Left ventricle myocardium inferior (tissue), 1 donor: ENCODE measurements around the gene CD84. TPM values are rescaled to one million over a fixed set of nuclear protein-coding genes. Genes with fewer than 3 reads are reported as not detected.

ENCODE experiments used
- DNase-seq: peaks from one replicate; pipeline ENCODE4 v3.0.0-alpha.2; 2020
- H3K27ac ChIP-seq: fragments of 200-600 bp; replicated peaks from 2 replicates; pipeline ENCODE4 v1.8.0; 2021
- H3K27me3 ChIP-seq: fragments of 200-600 bp; 2 replicates; pipeline ENCODE4 v1.8.0; 2021; ENCODE audit warnings: low read depth
- H3K36me3 ChIP-seq: fragments of 200-600 bp; 2 replicates; pipeline ENCODE4 v1.8.0; 2021
- H3K4me1 ChIP-seq: fragments of 200-600 bp; 2 replicates; pipeline ENCODE4 v1.8.0; 2021
- H3K4me3 ChIP-seq: fragments of 200-600 bp; 2 replicates; pipeline ENCODE4 v1.8.0; 2021; ENCODE audit warnings: mild to moderate bottlenecking, moderate library complexity
- H3K9me3 ChIP-seq: fragments of 200-600 bp; replicated peaks from 2 replicates; pipeline ENCODE4 v1.8.0; 2021
- intact Hi-C: fragments of 100-400 bp; cut with micrococcal nuclease; formaldehyde crosslinking; loops from one replicate; pipeline ENCODE4 v1.11.0; 2022
- total RNA-seq: library from RNA; stranded (reverse); fragmentation: NEBNext Ultra II Directional; extraction: Animal tissue kit (Norgen Biotek cat#: 25700); gene quantifications from one replicate; pipeline ENCODE4 v1.2.1, GENCODE V29; 2021
- TF ChIP-seq, protein P1 (sequence below): fragments of 200-600 bp; IDR thresholded peaks from 2 replicates; pipeline ENCODE4 v1.8.0; 2021; ENCODE audit warnings: antibody characterized with exemption, mild to moderate bottlenecking, borderline replicate concordance
- donor health status: DM: no; HTN: yes; CAD: no; lungs with severe emphysema.

The CD84 gene
- total RNA-seq, 1 donor from 2014 or later: 3.6 TPM

DNA sequence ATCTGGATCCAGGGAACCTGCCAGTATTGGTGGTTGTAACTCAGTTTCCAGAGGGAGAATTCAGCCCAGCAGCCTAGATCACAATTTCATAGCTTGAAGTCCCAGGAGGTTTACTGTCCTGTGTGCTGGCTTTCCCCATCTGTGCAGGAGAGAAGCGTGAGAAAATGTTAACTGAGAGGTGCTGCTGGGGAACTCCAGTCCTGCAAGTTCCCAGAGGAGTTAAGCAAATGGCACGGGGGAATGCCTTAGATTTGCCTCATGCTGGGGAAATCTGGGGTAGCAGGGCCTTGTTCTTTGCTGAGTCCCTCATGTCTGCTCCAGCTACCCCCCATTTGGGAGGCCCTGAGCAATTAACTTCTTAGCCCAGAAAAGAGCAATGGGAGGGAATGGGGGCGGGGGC lies 31.1 kb downstream of the CD84 start:
- TF ChIP-seq, protein P1, sequence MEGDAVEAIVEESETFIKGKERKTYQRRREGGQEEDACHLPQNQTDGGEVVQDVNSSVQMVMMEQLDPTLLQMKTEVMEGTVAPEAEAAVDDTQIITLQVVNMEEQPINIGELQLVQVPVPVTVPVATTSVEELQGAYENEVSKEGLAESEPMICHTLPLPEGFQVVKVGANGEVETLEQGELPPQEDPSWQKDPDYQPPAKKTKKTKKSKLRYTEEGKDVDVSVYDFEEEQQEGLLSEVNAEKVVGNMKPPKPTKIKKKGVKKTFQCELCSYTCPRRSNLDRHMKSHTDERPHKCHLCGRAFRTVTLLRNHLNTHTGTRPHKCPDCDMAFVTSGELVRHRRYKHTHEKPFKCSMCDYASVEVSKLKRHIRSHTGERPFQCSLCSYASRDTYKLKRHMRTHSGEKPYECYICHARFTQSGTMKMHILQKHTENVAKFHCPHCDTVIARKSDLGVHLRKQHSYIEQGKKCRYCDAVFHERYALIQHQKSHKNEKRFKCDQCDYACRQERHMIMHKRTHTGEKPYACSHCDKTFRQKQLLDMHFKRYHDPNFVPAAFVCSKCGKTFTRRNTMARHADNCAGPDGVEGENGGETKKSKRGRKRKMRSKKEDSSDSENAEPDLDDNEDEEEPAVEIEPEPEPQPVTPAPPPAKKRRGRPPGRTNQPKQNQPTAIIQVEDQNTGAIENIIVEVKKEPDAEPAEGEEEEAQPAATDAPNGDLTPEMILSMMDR: no peak
- H3K27ac ChIP-seq: no peak overlapping the region
- H3K9me3 ChIP-seq: no peaks in the 10 kb centered on the region
- peaks cover 16% of the 10 kb centered on the region for H3K27me3 ChIP-seq
- H3K4me3 ChIP-seq: no peak overlapping the region
- H3K4me1 ChIP-seq: no peaks in the 10 kb centered on the region
- intact Hi-C loops: no loop called here
- no peaks in the 10 kb centered on the region for H3K36me3 ChIP-seq
- DNase-seq: no peak

DNA sequence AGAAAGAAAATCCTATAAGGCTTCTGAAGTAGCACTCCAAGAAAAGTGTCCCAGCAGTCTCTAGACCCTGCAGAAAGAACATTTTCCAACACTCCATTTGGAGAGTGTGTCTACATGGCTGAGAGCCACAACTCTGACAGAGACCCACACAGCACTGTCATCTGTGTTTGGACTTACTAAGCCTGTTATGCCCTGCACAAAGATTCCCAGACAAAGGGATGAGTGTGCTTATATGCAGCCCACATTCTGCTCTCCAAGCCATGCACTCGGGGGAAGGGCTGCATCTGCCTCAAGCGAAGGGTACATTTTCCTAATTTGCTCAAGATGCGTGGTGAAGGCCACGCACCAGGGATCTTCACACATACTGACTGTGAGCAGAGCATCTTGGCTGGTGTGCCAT lies 31.9 kb downstream of the CD84 start:
- TF ChIP-seq, protein P1: no peak
- Histone ChIP-seq H3K4me1 (no peaks in the 10 kb centered on the region), H3K27ac (no peak overlapping the region), H3K4me3 (no peak overlapping the region), H3K27me3 (peaks cover 16% of the 10 kb centered on the region), H3K36me3 (no peaks in the 10 kb centered on the region), H3K9me3 (no peaks in the 10 kb centered on the region)
- intact Hi-C loops: no loop called here
- DNase-seq: no peak

DNA sequence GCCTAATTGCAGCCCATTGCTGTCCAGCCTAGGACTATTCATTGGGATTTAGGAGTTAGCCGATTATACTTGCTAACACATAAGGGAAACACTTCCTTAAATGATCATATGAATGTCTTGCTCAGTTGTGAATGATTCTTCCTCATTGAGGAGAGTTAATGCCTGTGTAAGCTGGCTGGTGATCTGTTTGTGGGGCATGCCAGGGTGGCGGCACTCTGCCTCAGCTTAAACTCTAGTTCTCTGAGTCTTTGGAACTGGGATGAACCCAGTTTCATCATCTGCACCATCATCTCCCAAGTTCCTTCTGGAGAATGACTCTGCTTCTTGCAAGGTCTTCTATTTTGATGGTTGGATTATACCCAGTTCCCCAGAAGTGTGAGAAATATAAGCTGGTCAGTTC lies 32.4 kb downstream of the CD84 start:
- no peaks in the 10 kb centered on the region for H3K4me1 ChIP-seq
- no peaks in the 10 kb centered on the region for H3K9me3 ChIP-seq
- intact Hi-C loops: no loop called here
- TF ChIP-seq, protein P1: no peak
- H3K4me3 ChIP-seq: no peak overlapping the region
- DNase-seq: no peak
- peaks cover 16% of the 10 kb centered on the region for H3K27me3 ChIP-seq
- no peak overlapping the region for H3K27ac ChIP-seq
- H3K36me3 ChIP-seq: no peaks in the 10 kb centered on the region

DNA sequence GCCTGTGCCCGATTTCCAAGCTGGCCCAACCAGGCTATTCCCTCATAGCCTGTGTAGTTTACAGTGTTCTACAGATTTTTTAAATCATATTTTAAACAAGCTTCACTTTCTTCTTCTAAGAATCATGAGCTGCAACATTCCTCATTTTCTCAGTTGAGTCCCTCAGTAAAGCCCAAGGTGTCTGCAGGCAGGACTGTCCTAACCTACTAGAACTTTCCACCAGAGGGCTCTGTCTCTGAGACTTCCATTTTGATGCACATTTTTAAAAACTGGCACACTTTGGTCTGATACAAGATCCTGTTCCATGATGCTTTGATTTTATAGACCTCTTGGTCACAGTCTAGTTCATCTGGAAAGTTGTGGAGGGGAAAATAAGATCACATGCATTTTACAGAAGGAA lies 34.6 kb downstream of the CD84 start:
- TF ChIP-seq, protein P1: peak; percentile 35
- no peaks in the 10 kb centered on the region for H3K9me3 ChIP-seq
- no peaks in the 10 kb centered on the region for H3K36me3 ChIP-seq
- peaks cover 4% of the 10 kb centered on the region for H3K27me3 ChIP-seq
- intact Hi-C loops: no loop called here
- no peak overlapping the region for H3K4me3 ChIP-seq
- DNase-seq: no peak
- peaks cover 11% of the 10 kb centered on the region for H3K4me1 ChIP-seq
- H3K27ac ChIP-seq: no peak overlapping the region

DNA sequence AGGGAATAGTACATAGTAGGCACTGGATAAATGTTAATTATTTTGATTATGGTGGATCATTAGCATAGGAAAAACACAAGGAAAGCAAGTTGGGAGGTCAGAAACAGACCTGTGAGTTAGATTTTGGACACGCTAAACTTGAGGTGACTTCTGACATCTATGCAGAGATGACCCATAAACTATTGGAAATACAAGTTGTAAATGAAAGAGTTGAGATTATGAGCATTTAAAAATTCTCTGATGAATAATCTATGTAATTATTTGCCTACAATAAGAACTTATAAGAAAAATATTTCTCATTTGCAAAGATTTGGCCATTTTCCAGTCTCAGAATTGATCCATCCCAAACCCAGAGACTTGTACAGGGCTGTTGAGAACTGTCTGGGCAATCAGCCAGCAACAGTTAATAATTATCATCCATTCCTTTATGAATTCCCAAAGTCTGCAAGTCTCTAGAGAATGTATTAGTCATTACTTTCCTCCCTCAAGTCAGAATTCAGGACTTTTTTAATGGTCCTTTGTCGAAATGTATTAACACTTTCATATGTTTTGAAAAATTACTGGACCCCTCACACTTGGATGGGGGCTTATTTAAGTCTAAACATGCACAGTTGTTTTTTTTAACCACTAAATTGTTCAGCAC lies 36.9 kb downstream of the CD84 start:
- H3K4me1 ChIP-seq: peaks cover 14% of the 10 kb centered on the region

More for the DNA sequence above, 36.9 kb downstream of the CD84 start:
- H3K4me3 ChIP-seq: no peak overlapping the region
- no peaks in the 10 kb centered on the region for H3K27me3 ChIP-seq
- H3K27ac ChIP-seq: no peak overlapping the region
- TF ChIP-seq, protein P1: no peak
- DNase-seq: no peak
- H3K9me3 ChIP-seq: no peaks in the 10 kb centered on the region
- intact Hi-C loops: no loop called here
- H3K36me3 ChIP-seq: no peaks in the 10 kb centered on the region
